Sigmoid colon (tissue), 4 donors: ENCODE results near the gene HPRT1.

ENCODE experiments used
- CTCF ChIP-seq, 4 experiments: fragments of 450-650 bp in 3 of 4; fragments of 200-600 bp in 1 of 4; IDR thresholded peaks; one replicate each; pipeline ENCODE4 v1.5.1; 2016 to 2019; ENCODE audit warnings: antibody characterized with exemption in 4 of 4, mild to moderate bottlenecking in 3 of 4, moderate library complexity in 2 of 4
- EP300 ChIP-seq, 4 donors: sonication (generic); formaldehyde crosslinking; IDR thresholded peaks; one replicate each; pipeline ENCODE4 v1.6.1; 2017; ENCODE audit warnings: antibody characterized with exemption in 4 of 4
- POLR2A ChIP-seq, 2 donors: fragments of 450-650 bp; IDR thresholded peaks; one replicate each; pipeline ENCODE4 v1.6.1; 2016; ENCODE audit warnings: antibody characterized with exemption in 2 of 2, mild to moderate bottlenecking in 2 of 2, moderate library complexity in 2 of 2
- POLR2AphosphoS5 ChIP-seq, 4 donors: sonication (generic); formaldehyde crosslinking; IDR thresholded peaks; one replicate each; pipeline ENCODE4 v1.6.1; 2017; ENCODE audit warnings: antibody characterized with exemption in 4 of 4

GRCh38 chrX:134544135-134544512, 84.2 kb downstream of the HPRT1 start:
- TF ChIP-seq CTCF (IDR thresholded peaks at IDR 0.05), result no peak
- no peak for TF ChIP-seq POLR2A (IDR thresholded peaks at IDR 0.05)
- no peak for TF ChIP-seq EP300 (IDR thresholded peaks at IDR 0.05)
- TF ChIP-seq POLR2AphosphoS5 (IDR thresholded peaks at IDR 0.05), result no peak
